COLO668 (cell line): ENCODE data around the gene COPRS.
"Not testable (repeated sequence)": the region's sequence is repeated elsewhere in the genome, so short reads cannot be mapped to it uniquely, and the experiment has no call there.

Experiments used
- DNase-seq: peaks from one replicate; lab custom pipeline; 2025; ENCODE audit not compliant: unreplicated experiment; lab: John Stamatoyannopoulos, UW

The COPRS gene

GRCh38 chr17:31811101-31811500 is 47.9 kb downstream of the COPRS start:
- DNase-seq, result no peak

GRCh38 chr17:31809876-31810275 is 49.2 kb downstream of the COPRS start:
- DNase-seq, result not testable (repeated sequence)

- no peak for DNase-seq
Observed at GRCh38 chr17:31808521-31809050, 50.5 kb downstream of the COPRS start.

GRCh38 chr17:31807846-31808245 is 51.2 kb downstream of the COPRS start:
- no peak for DNase-seq

- DNase-seq, result no peak
Observed at GRCh38 chr17:31806921-31807320, 52.1 kb downstream of the COPRS start.

- peak; percentile 32 for DNase-seq
Observed at GRCh38 chr17:31803494-31804213, 55.4 kb downstream of the COPRS start.

GRCh38 chr17:31802502-31802901 is 56.5 kb downstream of the COPRS start:
- no peak for DNase-seq
